Neural progenitor cell (in vitro differentiated cells): ENCODE data around the gene LCORL. TPM values are rescaled to one million over a fixed set of nuclear protein-coding genes. Genes with fewer than 3 reads are reported as not detected.

Experiments
- DNase-seq: peaks from one replicate; pipeline ENCODE4 v3.0.0-alpha.2; 2016; ENCODE audit warnings: low spot score
- H2AFZ ChIP-seq: fragments of 200-600 bp; sonication (generic); replicated peaks from 2 replicates; pipeline ENCODE4 v1.6.1; 2016; ENCODE audit warnings: antibody characterized with exemption
- H3F3A ChIP-seq: fragments of 200-600 bp; sonication (generic); 2 replicates; pipeline ENCODE4 v1.6.1; 2016; ENCODE audit warnings: antibody characterized with exemption, low read depth
- H3K27ac ChIP-seq: fragments of 200-600 bp; sonication (generic); 2 replicates; pipeline ENCODE4 v1.5.1; 2016; ENCODE audit warnings: mild to moderate bottlenecking
- H3K27me3 ChIP-seq: fragments of 200-600 bp; sonication (generic); 2 replicates; pipeline ENCODE4 v1.6.1; 2016; ENCODE audit warnings: mild to moderate bottlenecking, moderate library complexity
- H3K36me3 ChIP-seq: fragments of 200-600 bp; sonication (generic); 2 replicates; pipeline ENCODE4 v1.5.1; 2016
- H3K4me1 ChIP-seq: fragments of 200-600 bp; sonication (generic); 2 replicates; pipeline ENCODE4 v1.6.1; 2016; ENCODE audit warnings: mixed run types
- H3K4me2 ChIP-seq: fragments of 200-600 bp; sonication (generic); 2 replicates; pipeline ENCODE4 v1.6.1; 2016
- H3K4me3 ChIP-seq: fragments of 200-600 bp; sonication (generic); 2 replicates; pipeline ENCODE4 v1.5.1; 2016
- H3K79me2 ChIP-seq: fragments of 200-600 bp; sonication (generic); 2 replicates; pipeline ENCODE4 v1.6.1; 2016; ENCODE audit warnings: low read depth
- H3K9ac ChIP-seq: fragments of 200-600 bp; sonication (generic); 2 replicates; pipeline ENCODE4 v1.6.1; 2016
- H3K9me3 ChIP-seq: fragments of 200-600 bp; sonication (generic); 2 replicates; pipeline ENCODE4 v1.5.1; 2016; ENCODE audit warnings: low read depth
- H4K20me1 ChIP-seq: fragments of 200-600 bp; sonication (generic); 2 replicates; pipeline ENCODE4 v1.6.1; 2016; ENCODE audit warnings: low read depth
- H3K27ac Mint-ChIP-seq: 3 replicates; pipeline ENCODE4 v1.8.0; 2021; ENCODE audit warnings: mixed read lengths
- H3K27me3 Mint-ChIP-seq: 2 replicates; pipeline ENCODE4 v1.8.0; 2022; ENCODE audit warnings: low read depth, mild to moderate bottlenecking, inconsistent platforms, moderate library complexity, mixed read lengths; ENCODE audit not compliant: insufficient read depth
- H3K36me3 Mint-ChIP-seq: 3 replicates; pipeline ENCODE4 v1.8.0; 2021; ENCODE audit warnings: mixed read lengths
- H3K4me1 Mint-ChIP-seq: 3 replicates; pipeline ENCODE4 v1.8.0; 2021; ENCODE audit warnings: mixed read lengths
- H3K4me3 Mint-ChIP-seq: 3 replicates; pipeline ENCODE4 v1.8.0; 2021; ENCODE audit warnings: mild to moderate bottlenecking, moderate library complexity, mixed read lengths
- H3K9me3 Mint-ChIP-seq: 3 replicates; pipeline ENCODE4 v1.8.0; 2020; ENCODE audit warnings: mixed read lengths
- EZH2 ChIP-seq: fragments of 200-600 bp; sonication (generic); IDR thresholded peaks from 2 replicates; pipeline ENCODE4 v1.6.1; 2017; ENCODE audit warnings: antibody characterized with exemption, mild to moderate bottlenecking, moderate library complexity
- EZH2phosphoT487 ChIP-seq: fragments of 200-600 bp; sonication (generic); IDR thresholded peaks from 2 replicates; pipeline ENCODE4 v1.6.1; 2017; ENCODE audit warnings: antibody characterized with exemption
- total RNA-seq: library from RNA; depleted of rRNA; stranded (reverse); fragments of >200 nt; gene quantifications from 2 replicates; pipeline ENCODE4 v1.2.3, GENCODE V29; 2015; ENCODE audit warnings: low replicate concordance
- TF ChIP-seq, protein P1 (sequence below): fragments of 200-600 bp; sonication (generic); IDR thresholded peaks from 2 replicates; pipeline ENCODE4 v1.5.1; 2017; ENCODE audit warnings: antibody characterized with exemption, mild to moderate bottlenecking

LCORL gene
- total RNA-seq, 1 donor from 2014 or later, result 53.6 TPM

DNA sequence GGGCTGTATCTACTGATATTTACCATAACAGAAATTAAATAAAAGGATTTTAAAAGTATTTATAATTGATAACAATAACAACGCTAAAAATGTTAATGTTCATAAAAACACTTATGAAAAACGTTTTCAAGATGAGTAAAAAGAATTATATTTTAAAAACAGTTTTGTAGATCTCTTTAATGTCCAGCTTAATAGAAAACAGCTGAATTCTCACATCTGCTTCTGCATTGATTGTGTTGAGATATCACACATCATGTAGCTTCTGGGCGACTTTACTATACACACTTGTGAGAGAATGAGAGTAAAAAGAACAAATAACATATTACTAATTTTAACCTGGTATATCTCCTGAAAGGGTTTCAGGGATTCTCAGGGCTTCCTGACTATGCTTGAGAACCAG is 127.1 kb downstream of the LCORL start:
- Mint-ChIP-seq H3K27ac (no peak overlapping the region), H3K27me3 (peaks cover 2% of the 10 kb centered on the region), H3K9me3 (no peaks in the 10 kb centered on the region), H3K4me3 (no peak overlapping the region), H3K36me3 (peaks cover 11% of the 10 kb centered on the region), H3K4me1 (no peaks in the 10 kb centered on the region)
- Histone ChIP-seq H3K36me3 (no peaks in the 10 kb centered on the region), H3F3A (no peaks in the 10 kb centered on the region), H4K20me1 (no peaks in the 10 kb centered on the region), H3K27ac (no peak overlapping the region), H3K27me3 (no peaks in the 10 kb centered on the region), H3K4me2 (no peak overlapping the region), H3K79me2 (no peaks in the 10 kb centered on the region), H2AFZ (no peak overlapping the region), H3K9ac (no peak overlapping the region), H3K9me3 (no peaks in the 10 kb centered on the region), H3K4me3 (no peak overlapping the region), H3K4me1 (no peaks in the 10 kb centered on the region)
- TF ChIP-seq, protein P1, sequence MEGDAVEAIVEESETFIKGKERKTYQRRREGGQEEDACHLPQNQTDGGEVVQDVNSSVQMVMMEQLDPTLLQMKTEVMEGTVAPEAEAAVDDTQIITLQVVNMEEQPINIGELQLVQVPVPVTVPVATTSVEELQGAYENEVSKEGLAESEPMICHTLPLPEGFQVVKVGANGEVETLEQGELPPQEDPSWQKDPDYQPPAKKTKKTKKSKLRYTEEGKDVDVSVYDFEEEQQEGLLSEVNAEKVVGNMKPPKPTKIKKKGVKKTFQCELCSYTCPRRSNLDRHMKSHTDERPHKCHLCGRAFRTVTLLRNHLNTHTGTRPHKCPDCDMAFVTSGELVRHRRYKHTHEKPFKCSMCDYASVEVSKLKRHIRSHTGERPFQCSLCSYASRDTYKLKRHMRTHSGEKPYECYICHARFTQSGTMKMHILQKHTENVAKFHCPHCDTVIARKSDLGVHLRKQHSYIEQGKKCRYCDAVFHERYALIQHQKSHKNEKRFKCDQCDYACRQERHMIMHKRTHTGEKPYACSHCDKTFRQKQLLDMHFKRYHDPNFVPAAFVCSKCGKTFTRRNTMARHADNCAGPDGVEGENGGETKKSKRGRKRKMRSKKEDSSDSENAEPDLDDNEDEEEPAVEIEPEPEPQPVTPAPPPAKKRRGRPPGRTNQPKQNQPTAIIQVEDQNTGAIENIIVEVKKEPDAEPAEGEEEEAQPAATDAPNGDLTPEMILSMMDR, result no peak
- TF ChIP-seq EZH2phosphoT487 (no peak), EZH2 (no peak)
- DNase-seq, result no peak

DNA sequence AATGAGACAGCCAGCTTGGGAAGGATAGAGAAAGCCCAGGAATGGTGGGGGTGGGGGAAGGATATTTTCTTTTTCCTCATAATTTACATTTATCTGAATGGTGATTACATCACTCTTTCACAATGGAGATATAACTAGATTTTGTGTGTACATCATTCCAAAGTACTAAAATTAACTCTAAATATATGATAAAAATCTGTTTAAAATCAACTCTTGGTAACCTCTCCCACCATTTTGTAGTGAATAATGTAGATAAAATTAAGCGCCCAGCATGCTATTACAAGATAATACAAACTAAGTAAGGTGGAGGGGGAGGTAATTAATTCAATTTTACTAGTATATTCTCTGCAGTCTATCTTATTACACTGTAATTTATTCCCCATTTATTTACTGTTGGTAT is 131.9 kb downstream of the LCORL start:
- Mint-ChIP-seq H3K27ac (no peak overlapping the region), H3K4me3 (no peak overlapping the region), H3K9me3 (no peaks in the 10 kb centered on the region), H3K27me3 (no peaks in the 10 kb centered on the region), H3K36me3 (peaks cover 5% of the 10 kb centered on the region), H3K4me1 (no peaks in the 10 kb centered on the region)
- Histone ChIP-seq H3K79me2 (no peaks in the 10 kb centered on the region), H3K4me2 (no peak overlapping the region), H3F3A (no peaks in the 10 kb centered on the region), H3K27me3 (no peaks in the 10 kb centered on the region), H3K9ac (no peak overlapping the region), H3K4me3 (no peak overlapping the region), H2AFZ (no peak overlapping the region), H3K27ac (no peak overlapping the region), H4K20me1 (no peaks in the 10 kb centered on the region), H3K9me3 (no peaks in the 10 kb centered on the region), H3K4me1 (no peaks in the 10 kb centered on the region), H3K36me3 (no peaks in the 10 kb centered on the region)
- no peak for TF ChIP-seq EZH2
- TF ChIP-seq, protein P1, result no peak
- TF ChIP-seq EZH2phosphoT487, result no peak
- DNase-seq, result no peak

DNA sequence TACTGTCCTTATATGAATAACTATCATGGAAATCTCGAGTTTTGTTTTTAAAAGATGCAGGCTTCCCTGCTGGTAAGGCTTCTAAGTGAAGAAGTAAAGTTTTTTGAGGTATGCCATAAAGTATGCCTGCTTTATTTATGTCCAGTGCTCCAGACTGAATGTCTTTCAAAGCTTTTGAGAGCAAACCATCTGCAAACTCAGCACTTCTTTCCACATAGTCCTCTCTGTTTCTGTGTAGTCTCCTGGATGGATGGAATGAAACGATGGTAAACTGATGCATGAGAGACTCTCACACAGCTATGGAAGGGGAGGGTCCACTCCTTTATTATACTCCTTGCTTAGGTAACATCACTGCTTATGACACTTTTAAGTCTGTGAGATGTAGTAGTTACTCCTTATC is 137.0 kb downstream of the LCORL start:
- H3K36me3 Mint-ChIP-seq, result peaks cover 8% of the 10 kb centered on the region
- DNase-seq, result no peak
- no peaks in the 10 kb centered on the region for H3F3A ChIP-seq
- H3K36me3 ChIP-seq, result no peaks in the 10 kb centered on the region
- no peaks in the 10 kb centered on the region for H3K9me3 Mint-ChIP-seq
- no peaks in the 10 kb centered on the region for H3K4me1 ChIP-seq
- H3K9me3 ChIP-seq, result no peaks in the 10 kb centered on the region
- H3K4me3 Mint-ChIP-seq, result no peak overlapping the region
- no peak overlapping the region for H3K4me3 ChIP-seq
- H3K79me2 ChIP-seq, result no peaks in the 10 kb centered on the region
- H3K27me3 ChIP-seq, result no peaks in the 10 kb centered on the region
- H4K20me1 ChIP-seq, result no peaks in the 10 kb centered on the region
- TF ChIP-seq, protein P1, result no peak
- TF ChIP-seq EZH2, result no peak
- no peak for TF ChIP-seq EZH2phosphoT487
- H3K27ac Mint-ChIP-seq, result no peak overlapping the region
- H3K27ac ChIP-seq, result no peak overlapping the region
- H3K9ac ChIP-seq, result no peak overlapping the region
- H3K4me1 Mint-ChIP-seq, result no peaks in the 10 kb centered on the region
- no peaks in the 10 kb centered on the region for H3K27me3 Mint-ChIP-seq
- H2AFZ ChIP-seq, result no peak overlapping the region
- no peak overlapping the region for H3K4me2 ChIP-seq

DNA sequence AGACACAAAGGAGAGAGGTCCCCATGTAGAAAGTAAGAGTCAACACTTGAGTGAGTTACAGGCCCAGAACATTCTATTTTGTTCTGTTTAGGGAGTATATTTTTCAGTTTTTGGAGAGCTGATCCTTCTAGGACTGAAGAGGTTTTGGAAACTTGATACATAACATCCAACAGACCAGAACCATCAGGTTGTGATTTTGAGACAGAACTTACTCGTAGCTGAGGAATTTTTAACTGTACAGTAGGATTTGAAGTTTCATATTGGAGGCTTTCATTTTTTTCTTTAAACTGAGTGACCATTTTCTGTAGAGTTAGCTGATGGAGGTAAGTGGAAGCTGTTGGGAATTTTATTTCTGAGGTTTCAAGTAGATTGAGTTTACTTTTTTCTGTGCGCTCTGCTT is 137.5 kb downstream of the LCORL start:
- Histone ChIP-seq H3K27ac (no peak overlapping the region), H3K4me1 (no peaks in the 10 kb centered on the region), H3K4me2 (no peak overlapping the region), H3K79me2 (no peaks in the 10 kb centered on the region), H3K36me3 (no peaks in the 10 kb centered on the region), H4K20me1 (no peaks in the 10 kb centered on the region), H3K4me3 (no peak overlapping the region), H3K9me3 (no peaks in the 10 kb centered on the region), H3K9ac (no peak overlapping the region), H3F3A (no peaks in the 10 kb centered on the region), H3K27me3 (no peaks in the 10 kb centered on the region), H2AFZ (no peak overlapping the region)
- TF ChIP-seq EZH2 (no peak), EZH2phosphoT487 (no peak)
- TF ChIP-seq, protein P1, result no peak
- no peak overlapping the region for H3K27ac Mint-ChIP-seq
- H3K36me3 Mint-ChIP-seq, result peaks cover 8% of the 10 kb centered on the region
- no peak overlapping the region for H3K4me3 Mint-ChIP-seq
- H3K9me3 Mint-ChIP-seq, result no peaks in the 10 kb centered on the region
- no peaks in the 10 kb centered on the region for H3K27me3 Mint-ChIP-seq
- DNase-seq, result no peak
- no peaks in the 10 kb centered on the region for H3K4me1 Mint-ChIP-seq
